ENCODE measurements around the gene DOCK2. TPM values are rescaled to one million over a fixed set of nuclear protein-coding genes. Genes with fewer than 3 reads are reported as not detected.

DOCK2 gene
- total RNA-seq, 1 experiment from 2014 or later = 1.4 TPM

DNA sequence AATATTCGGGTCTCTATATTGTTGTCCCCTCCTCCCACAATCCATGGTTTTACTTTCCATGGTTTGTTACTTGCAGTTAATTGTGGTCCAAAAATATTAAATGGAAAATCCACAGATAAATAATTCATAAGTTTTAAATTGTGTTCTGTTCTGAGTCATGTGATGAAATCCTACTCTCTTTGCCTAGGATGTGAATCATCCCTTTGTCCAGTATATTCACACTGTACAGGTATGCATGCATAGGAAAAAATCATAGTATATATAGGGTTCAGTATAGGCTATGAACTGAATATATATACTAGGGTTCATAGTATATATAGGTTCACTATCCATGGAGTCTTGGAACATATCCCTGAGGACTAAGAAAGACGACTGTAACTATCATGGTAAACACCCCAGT is 323.6 kb downstream of the DOCK2 start:
- H3K27me3 ChIP-seq (ENCODE audit: control insufficient read depth, insufficient read depth, low read length) = no peaks in the 10 kb centered on the region
- H3K9me3 ChIP-seq (ENCODE audit: control insufficient read depth, insufficient read depth, low read depth, low read length) = no peaks in the 10 kb centered on the region
- CTCF ChIA-PET = no interaction called here
- H3K36me3 ChIP-seq (ENCODE audit: control insufficient read depth, insufficient read depth, low read length) = no peaks in the 10 kb centered on the region
- no peak for TF ChIP-seq CTCF (IDR thresholded peaks at IDR 0.05)
- TF ChIP-seq REST (IDR thresholded peaks at IDR 0.05; ENCODE audit: insufficient read depth in 1 of 2, low read depth in 2 of 2, low read length in 1 of 2) = no peak
- no peak for TF ChIP-seq TCF7L2 (IDR thresholded peaks at IDR 0.05; ENCODE audit: low read depth, low read length)
- TF ChIP-seq POLR2AphosphoS5 (IDR thresholded peaks at IDR 0.05; ENCODE audit: low read depth, low read length) = no peak
- no peak for TF ChIP-seq SIN3A (IDR thresholded peaks at IDR 0.05; ENCODE audit: borderline replicate concordance, insufficient read depth, low read depth, low read length)
- intact Hi-C loops (cut with micrococcal nuclease; ENCODE audit: unreplicated experiment) (no loop called here), in situ Hi-C loops (cut with HindIII; ENCODE audit: low pct_unique_long_range_greater_than_20kb, low sequenced_read_pairs) (no loop called here)
- H3K4me1 ChIP-seq (ENCODE audit: control insufficient read depth, insufficient read depth, low read length) = no peaks in the 10 kb centered on the region
- BruUV-seq (replicated peaks) = no TSS peak
- ATAC-seq (no peak), DNase-seq (ENCODE audit: low read depth, low spot score) (no peak)
- POLR2A ChIA-PET = no interaction called here
- no peak overlapping the region for H3K4me3 ChIP-seq (ENCODE audit: low read depth in 2 of 2, low read length in 2 of 2)
- no peak overlapping the region for H3K27ac ChIP-seq (ENCODE audit: low read length)

- no peak for TF ChIP-seq TCF7L2 (IDR thresholded peaks at IDR 0.05; ENCODE audit: low read depth, low read length)
- no peak for TF ChIP-seq REST (IDR thresholded peaks at IDR 0.05; ENCODE audit: insufficient read depth in 1 of 2, low read depth in 2 of 2, low read length in 1 of 2)
- no peak for TF ChIP-seq CTCF (IDR thresholded peaks at IDR 0.05)
- TF ChIP-seq SIN3A (IDR thresholded peaks at IDR 0.05; ENCODE audit: borderline replicate concordance, insufficient read depth, low read depth, low read length) = no peak
- no peak for TF ChIP-seq POLR2AphosphoS5 (IDR thresholded peaks at IDR 0.05; ENCODE audit: low read depth, low read length)
- no peaks in the 10 kb centered on the region for H3K27me3 ChIP-seq (ENCODE audit: control insufficient read depth, insufficient read depth, low read length)
- H3K4me3 ChIP-seq (ENCODE audit: low read depth in 2 of 2, low read length in 2 of 2) = no peak overlapping the region
- in situ Hi-C loops (cut with HindIII; ENCODE audit: low pct_unique_long_range_greater_than_20kb, low sequenced_read_pairs) (no loop called here), intact Hi-C loops (cut with micrococcal nuclease; ENCODE audit: unreplicated experiment) (no loop called here)
- no peaks in the 10 kb centered on the region for H3K4me1 ChIP-seq (ENCODE audit: control insufficient read depth, insufficient read depth, low read length)
- H3K27ac ChIP-seq (ENCODE audit: low read length) = no peak overlapping the region
- H3K9me3 ChIP-seq (ENCODE audit: control insufficient read depth, insufficient read depth, low read depth, low read length) = no peaks in the 10 kb centered on the region
- ATAC-seq (no peak), DNase-seq (ENCODE audit: low read depth, low spot score) (no peak)
- no peaks in the 10 kb centered on the region for H3K36me3 ChIP-seq (ENCODE audit: control insufficient read depth, insufficient read depth, low read length)
- ChIA-PET CTCF (no interaction called here), POLR2A (no interaction called here)
- no TSS peak for BruUV-seq (replicated peaks)
Measured at GRCh38 chr5:169964246-169964645, 327.2 kb downstream of the DOCK2 start.
